Right lung (tissue), 5 donors: ENCODE measurements around the gene PRM3. TPM values are rescaled to one million over a fixed set of nuclear protein-coding genes. Genes with fewer than 3 reads are reported as not detected.

Source experiments
- DNase-seq, 2 donors: peaks; one replicate each; pipeline ENCODE4 v3.0.0-alpha.2; 2013
- polyA plus RNA-seq, 5 donors: library from polyadenylated mRNA; unstranded; fragments of 120-200 nt; gene quantifications; one replicate each; pipeline versions ENCODE4 v1.2.1 to v1.2.3, GENCODE V29; 2013; ENCODE audit warnings: inconsistent platforms in 1 of 5, low replicate concordance in 1 of 5; ENCODE audit not compliant: insufficient read length in 5 of 5, insufficient read depth in 1 of 5

The PRM3 gene
- polyA plus RNA-seq, 5 donors = not detected

GRCh38 chr16:11259655-11260595, 13.5 kb downstream of the PRM3 start:
- no peak for DNase-seq

GRCh38 chr16:11258553-11259492, 14.6 kb downstream of the PRM3 start:
- no peak for DNase-seq

GRCh38 chr16:11257131-11257938, 16.1 kb downstream of the PRM3 start:
- peak; percentile 70 to 81 for DNase-seq

- no peak for DNase-seq
Measured at GRCh38 chr16:11256661-11257130, 16.7 kb downstream of the PRM3 start.

GRCh38 chr16:11255737-11256660, 17.4 kb downstream of the PRM3 start, which contains the start of gene SOCS1:
SOCS1 (minus strand) TSS chr16:11256204; CDS start chr16:11255478, 726 bp downstream.
- peak; percentile 91 for DNase-seq

- DNase-seq = no peak
Measured at GRCh38 chr16:11254913-11255736, 18.3 kb downstream of the PRM3 start.

- DNase-seq = no peak
Measured at GRCh38 chr16:11253995-11254912, 19.2 kb downstream of the PRM3 start.

- no peak for DNase-seq
Measured at GRCh38 chr16:11253009-11253994, 20.1 kb downstream of the PRM3 start.

GRCh38 chr16:11252482-11252931, 20.9 kb downstream of the PRM3 start:
- no peak for DNase-seq

GRCh38 chr16:11251525-11252481, 21.6 kb downstream of the PRM3 start:
- no peak for DNase-seq

- no peak for DNase-seq
Measured at GRCh38 chr16:11250786-11251524, 22.5 kb downstream of the PRM3 start.

- no peak for DNase-seq
Measured at GRCh38 chr16:11250091-11250785, 23.2 kb downstream of the PRM3 start.

- no peak for DNase-seq
Measured at GRCh38 chr16:11249233-11250061, 24.0 kb downstream of the PRM3 start.
